Esophagus squamous epithelium (tissue), 5 donors: ENCODE results near the gene FAM90A26. TPM values are rescaled to one million over a fixed set of nuclear protein-coding genes. Genes with fewer than 3 reads are reported as not detected.
"Not testable (repeated sequence)": the region's sequence is repeated elsewhere in the genome, so short reads cannot be mapped to it uniquely, and the experiment has no call there.

Experiments used
- DNase-seq: peaks from one replicate; lab custom pipeline; 2025; lab: John Stamatoyannopoulos, UW
- H3K27ac ChIP-seq, 4 donors: fragments of 200-600 bp; sonication (generic); one replicate each; pipeline ENCODE4 v1.5.1; 2016 to 2019; ENCODE audit warnings: mild to moderate bottlenecking in 1 of 4
- H3K27me3 ChIP-seq, 4 donors: fragments of 200-600 bp; sonication (generic); 1 replicate in 3 of 4; 2 replicates in 1 of 4; pipeline versions ENCODE4 v1.5.1 to v1.6.0; 2017 to 2021; ENCODE audit warnings: antibody characterized with exemption in 1 of 4
- H3K36me3 ChIP-seq, 3 donors: fragments of 200-600 bp; sonication (generic); one replicate each; pipeline ENCODE4 v1.5.1; 2016 to 2019
- H3K4me1 ChIP-seq, 3 donors: fragments of 200-600 bp; sonication (generic); one replicate each; pipeline ENCODE4 v1.5.1; 2017 to 2019
- H3K4me3 ChIP-seq, 4 donors: fragments of 200-600 bp; sonication (generic); 1 replicate in 3 of 4; 2 replicates in 1 of 4; pipeline ENCODE4 v1.5.1; 2016 to 2019; ENCODE audit warnings: mild to moderate bottlenecking in 2 of 4, moderate library complexity in 1 of 4
- H3K9me3 ChIP-seq, 3 donors: fragments of 200-600 bp; sonication (generic); one replicate each; pipeline ENCODE4 v1.5.1; 2016 to 2019
- POLR2A ChIP-seq, 4 donors: fragments of 450-650 bp; IDR thresholded peaks; one replicate each; pipeline ENCODE4 v1.6.1; 2017; ENCODE audit warnings: antibody characterized with exemption in 4 of 4, mild to moderate bottlenecking in 4 of 4, moderate library complexity in 3 of 4
- WGBS, 2 donors: methylation state at CpG; one replicate each; pipeline ENCODE4 v1.1.5; 2018; 5-methylcytosine and 5-hydroxymethylcytosine counted together
- intact Hi-C: fragments of 100-400 bp; cut with DNase I; formaldehyde crosslinking; loops from one replicate; pipeline ENCODE4 v1.15.0; 2022
- total RNA-seq, 4 donors: library from RNA; depleted of rRNA; stranded (reverse); fragments of >200 nt; gene quantifications; one replicate each; pipeline ENCODE4 v1.1.0, GENCODE V29; 2016
- donor health status: DM: yes; HTN: yes; CAD: no.

The FAM90A26 gene
- total RNA-seq, 4 donors from 2014 or later, result not detected

DNA sequence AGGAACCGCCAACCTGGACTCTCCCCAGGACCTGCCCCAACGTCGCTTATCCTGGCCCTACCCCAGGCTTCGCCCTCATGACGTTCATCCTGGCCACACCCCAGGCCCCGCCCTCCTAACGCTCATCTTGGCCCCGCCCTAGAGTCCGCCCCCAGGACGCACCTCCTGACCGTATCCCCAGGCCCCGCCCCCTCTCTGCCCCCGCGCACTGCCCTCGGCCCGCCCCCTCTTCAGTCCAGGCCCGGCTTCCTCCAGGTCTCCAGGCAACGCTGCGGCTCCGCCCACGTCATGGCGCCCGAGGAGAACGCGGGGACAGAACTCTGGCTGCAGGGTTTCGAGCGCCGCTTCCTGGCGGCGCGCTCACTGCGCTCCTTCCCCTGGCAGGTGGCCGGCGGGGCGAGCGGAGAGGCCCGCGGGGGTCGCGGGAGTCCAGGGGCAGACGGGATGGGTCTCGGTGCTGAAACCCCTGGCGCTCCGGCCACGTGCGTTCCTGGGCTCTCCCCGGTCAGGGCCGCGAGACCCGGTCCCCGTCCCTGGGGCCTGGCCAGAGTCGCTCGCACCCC, 17.1 kb upstream of the FAM90A26 start:
- Histone ChIP-seq H3K4me1 (peaks cover 0 to 15% (median 4%) of the 10 kb centered on the region in 3 donors), H3K27ac (peak overlapping the region; percentile 79 to 95 (median 90)), H3K4me3 (peak overlapping the region; percentile 61 to 85 (median 80))
- intact Hi-C loops, H3K36me3 ChIP-seq, H3K27me3 ChIP-seq, H3K9me3 ChIP-seq: not testable (repeated sequence)
- WGBS, 2 donors, result 5% methylated on average over 13 of the region's 53 CpGs; no CpG with 5 or more reads in 1 of the 2 donors
- TF ChIP-seq POLR2A (IDR thresholded peaks at IDR 0.05), result peak in 1 of 4 donors; percentile 65
- DNase-seq, result peak; percentile 82

DNA sequence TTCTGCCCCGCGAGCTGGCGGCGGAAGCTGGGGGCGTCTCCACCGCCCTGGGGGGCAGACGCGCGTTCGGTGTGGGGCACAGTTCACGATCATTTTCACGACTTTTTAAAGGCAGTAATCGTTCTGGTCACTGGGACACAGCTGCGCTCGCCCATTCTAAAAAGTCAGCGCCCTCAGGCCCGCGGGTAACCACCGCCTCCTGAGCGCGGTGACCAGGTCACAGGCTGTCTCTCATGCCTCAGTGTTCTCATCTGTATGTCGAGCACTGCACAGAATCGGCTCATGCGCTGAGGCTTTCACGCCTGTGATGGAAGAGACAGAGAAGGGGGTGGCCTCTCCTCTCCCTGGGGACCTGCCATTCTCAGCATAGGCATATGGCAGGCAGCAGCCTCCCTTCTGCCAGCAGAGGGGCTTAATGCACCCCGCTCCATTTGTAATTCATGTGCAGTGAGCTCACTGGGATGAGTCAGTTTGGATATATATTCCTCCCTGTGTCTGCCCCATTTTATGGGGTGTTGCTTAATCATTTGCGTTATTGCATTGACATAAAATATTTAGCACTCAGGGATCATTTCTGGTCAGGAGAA, 16.5 kb upstream of the FAM90A26 start:
- WGBS, 2 donors, result 2 to 12% methylated on average over 2 to 9 of the region's 27 CpGs
- H3K36me3 ChIP-seq, DNase-seq, H3K9me3 ChIP-seq, H3K27me3 ChIP-seq, intact Hi-C loops: not testable (repeated sequence)
- Histone ChIP-seq H3K4me1 (peaks cover 0 to 15% (median 4%) of the 10 kb centered on the region in 3 donors), H3K27ac (peak overlapping the region; percentile 79 to 95 (median 90)), H3K4me3 (peak overlapping the region; percentile 61 to 85 (median 80))

DNA sequence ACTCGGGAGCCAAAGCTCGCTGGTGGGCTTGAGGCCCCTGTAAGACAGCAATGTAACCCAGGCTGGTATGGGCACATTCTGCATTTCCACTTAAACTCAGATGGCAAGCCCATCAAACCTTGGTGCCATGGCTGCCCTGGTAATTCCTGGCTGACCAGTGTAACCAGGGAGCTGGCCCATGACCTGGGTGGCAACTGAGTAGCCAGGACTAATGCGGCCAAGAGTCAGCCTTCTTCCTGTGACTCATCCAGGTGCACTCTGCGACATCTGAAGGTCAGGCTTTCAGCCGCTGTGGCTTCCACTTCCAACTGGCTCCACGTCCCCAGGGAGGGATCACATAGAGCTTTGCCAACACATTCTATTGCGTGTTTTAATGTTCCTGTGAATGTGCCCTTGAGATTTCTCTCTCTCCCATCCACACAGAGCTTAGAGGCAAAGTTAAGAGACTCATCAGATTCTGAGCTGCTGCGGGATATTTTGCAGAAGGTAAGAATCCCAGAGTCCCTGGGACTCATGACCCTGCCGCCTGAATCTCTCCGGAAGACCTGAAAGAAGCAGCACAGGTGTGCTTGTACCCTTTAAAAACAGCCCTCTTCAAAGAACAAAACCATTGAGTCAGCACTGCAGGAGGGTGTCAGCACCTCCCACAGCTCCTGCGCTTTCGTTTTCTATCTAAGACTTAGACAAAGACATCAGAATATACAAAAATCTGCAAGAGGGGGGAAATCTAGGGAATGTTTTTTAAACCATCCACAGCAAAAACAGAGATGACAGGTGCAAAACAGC, 14.9 kb upstream of the FAM90A26 start:
- H3K27ac ChIP-seq, H3K36me3 ChIP-seq, H3K4me3 ChIP-seq, DNase-seq, H3K9me3 ChIP-seq, intact Hi-C loops, H3K27me3 ChIP-seq: not testable (repeated sequence)
- 74 to 77% methylated on average over 7 to 12 of the region's 12 CpGs for WGBS, 2 donors
- peaks cover 0 to 15% (median 4%) of the 10 kb centered on the region in 3 donors for H3K4me1 ChIP-seq

DNA sequence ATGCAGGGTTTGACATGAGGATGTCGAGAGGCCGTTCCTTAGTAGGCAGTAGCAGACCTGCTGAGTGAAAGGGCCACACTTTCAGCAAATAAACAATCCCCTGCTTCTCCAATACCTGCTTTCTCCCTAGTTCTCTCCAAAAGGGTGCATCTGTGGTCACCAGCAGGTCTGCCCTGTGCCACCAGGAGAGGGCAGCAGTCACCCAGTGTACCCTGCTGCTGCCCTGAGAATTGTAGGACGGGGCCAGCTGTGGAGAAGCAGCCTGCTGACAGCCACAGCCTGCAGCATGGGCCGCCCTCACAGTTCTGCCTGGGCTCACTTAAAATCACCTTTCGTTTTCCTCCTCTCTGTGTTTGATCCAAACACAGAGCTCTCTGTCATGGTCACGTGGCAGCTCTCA, 11.8 kb upstream of the FAM90A26 start:
- H3K27me3 ChIP-seq, H3K4me1 ChIP-seq, H3K27ac ChIP-seq, intact Hi-C loops, H3K4me3 ChIP-seq, H3K9me3 ChIP-seq, H3K36me3 ChIP-seq, DNase-seq: not testable (repeated sequence)
- no CpG with 5 or more reads among the region's 6 CpGs for WGBS, 2 donors

DNA sequence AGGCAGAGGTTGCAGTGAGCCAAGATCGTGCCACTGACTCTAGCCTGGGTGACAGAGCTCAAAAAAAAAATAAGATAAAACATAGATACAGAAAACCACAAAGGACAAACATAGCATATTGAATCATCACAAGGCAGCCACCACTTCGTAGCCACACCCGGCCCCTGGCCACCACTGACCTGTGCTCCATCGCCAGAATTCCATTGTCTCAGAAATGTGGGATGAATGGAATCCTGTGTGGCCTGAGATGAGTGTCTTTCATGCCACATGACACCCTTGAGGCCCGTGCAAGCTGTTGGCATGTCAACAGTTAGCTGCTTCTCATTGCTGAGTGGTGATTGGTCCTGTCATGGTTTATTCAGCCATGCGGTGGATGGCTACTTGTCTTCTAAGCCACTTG, 10.2 kb upstream of the FAM90A26 start:
- H3K9me3 ChIP-seq, intact Hi-C loops: not testable (repeated sequence)
- WGBS, 2 donors, result no CpG with 5 or more reads among the region's 6 CpGs

DNA sequence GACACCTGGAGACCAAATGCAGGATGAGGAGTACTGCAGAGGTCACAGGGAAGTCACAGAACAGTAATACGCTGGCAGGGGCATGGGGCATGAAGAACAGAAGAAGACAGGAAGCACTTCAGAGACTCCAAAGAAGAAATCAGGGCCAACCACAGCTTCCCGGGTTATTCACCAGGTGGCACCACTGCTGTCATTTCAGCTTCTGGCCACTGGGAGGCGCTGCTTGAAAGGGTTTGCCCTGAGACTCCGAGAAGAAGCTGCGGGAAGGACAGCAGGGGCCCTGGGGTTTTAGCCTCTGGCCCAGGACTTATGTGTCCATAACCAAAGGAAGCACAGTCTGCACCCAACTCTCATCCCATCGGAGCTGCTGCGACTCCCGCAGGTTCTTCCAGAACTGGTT, 4.2 kb upstream of the FAM90A26 start:
- H3K27me3 ChIP-seq, intact Hi-C loops, H3K4me1 ChIP-seq, H3K36me3 ChIP-seq, H3K4me3 ChIP-seq, H3K9me3 ChIP-seq, H3K27ac ChIP-seq, DNase-seq: not testable (repeated sequence)
- WGBS, 2 donors, result no CpG with 5 or more reads among the region's 8 CpGs

More for the DNA sequence above, 10.2 kb upstream of the FAM90A26 start:
- not testable (repeated sequence) for H3K4me3 ChIP-seq, H3K36me3 ChIP-seq, H3K4me1 ChIP-seq, H3K27me3 ChIP-seq, H3K27ac ChIP-seq, DNase-seq

DNA sequence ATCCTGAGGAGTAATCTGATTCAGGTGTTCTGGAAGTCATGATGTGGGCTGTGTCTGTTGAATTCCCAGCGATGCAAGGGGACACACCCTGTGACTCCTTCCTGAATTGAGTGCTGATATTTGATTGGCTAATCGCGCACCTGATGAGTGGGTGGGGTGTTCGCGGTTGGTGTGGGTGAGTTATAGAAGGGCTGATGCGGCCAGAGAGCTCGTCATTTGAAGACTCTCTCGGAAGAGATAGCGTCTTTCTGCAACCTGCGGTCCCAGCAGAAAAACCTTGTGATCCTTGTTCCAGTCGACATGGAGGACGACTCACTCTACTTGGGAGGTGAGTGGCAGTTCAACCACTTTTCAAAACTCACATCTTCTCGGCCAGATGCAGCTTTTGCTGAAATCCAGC, 40.1 kb downstream of the FAM90A26 start, which contains the start of gene USP17L10:
Gene USP17L10, plus strand, starts transcription at position 301 of the 400 bp plus-strand sequence. Its CDS starts 0 bp downstream, at position 301.
- H3K9me3 ChIP-seq, H3K4me3 ChIP-seq, H3K4me1 ChIP-seq, H3K27me3 ChIP-seq, H3K27ac ChIP-seq, intact Hi-C loops, H3K36me3 ChIP-seq, DNase-seq: not testable (repeated sequence)
- WGBS, 2 donors, result no CpG with 5 or more reads among the region's 13 CpGs

DNA sequence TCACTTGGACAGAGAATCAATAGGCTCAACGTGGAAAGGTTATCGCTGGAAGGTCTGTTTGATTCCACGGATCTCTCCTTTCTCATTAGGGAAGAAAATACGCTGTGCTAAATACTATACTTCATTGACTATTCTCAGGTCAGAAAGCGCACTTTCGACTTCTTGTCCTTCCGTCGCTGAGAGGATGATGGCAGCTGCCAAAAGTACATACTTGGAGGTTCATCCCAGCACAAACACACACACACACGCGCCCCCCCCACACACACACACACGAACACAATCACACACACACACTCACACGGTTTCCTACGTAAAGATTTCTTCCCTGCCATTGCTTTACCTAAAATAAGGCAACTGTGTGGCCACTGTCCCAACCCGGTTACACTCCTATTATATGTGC, 44.5 kb downstream of the FAM90A26 start:
- H3K27ac ChIP-seq, DNase-seq, H3K36me3 ChIP-seq, H3K4me3 ChIP-seq, H3K4me1 ChIP-seq, intact Hi-C loops, H3K9me3 ChIP-seq, H3K27me3 ChIP-seq: not testable (repeated sequence)
- WGBS, 2 donors, result 76 to 92% methylated on average over 7 to 10 of the region's 14 CpGs

DNA sequence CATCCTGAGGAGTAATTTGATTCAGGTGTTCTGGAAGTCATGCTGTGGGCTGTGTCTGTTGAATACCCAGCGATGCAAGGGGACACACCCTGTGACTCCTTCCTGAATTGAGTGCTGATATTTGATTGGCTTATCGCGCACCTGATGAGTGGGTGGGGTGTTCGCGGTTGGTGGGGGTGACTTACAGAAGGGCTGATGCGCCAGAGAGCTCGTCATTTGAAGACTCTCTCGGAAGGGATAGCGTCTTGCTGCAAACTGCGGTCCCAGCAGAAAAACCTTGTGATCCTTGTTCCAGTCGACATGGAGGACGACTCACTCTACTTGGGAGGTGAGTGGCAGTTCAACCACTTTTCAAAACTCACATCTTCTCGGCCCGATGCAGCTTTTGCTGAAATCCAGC, 44.9 kb downstream of the FAM90A26 start, which contains the start of gene USP17L11:
Gene USP17L11, plus strand, starts transcription at position 301 of the 400 bp plus-strand sequence. Its CDS starts 0 bp downstream, at position 301.
- DNase-seq, H3K36me3 ChIP-seq, H3K4me1 ChIP-seq, H3K27me3 ChIP-seq, intact Hi-C loops, H3K9me3 ChIP-seq, H3K27ac ChIP-seq, H3K4me3 ChIP-seq: not testable (repeated sequence)
- WGBS, 2 donors, result no CpG with 5 or more reads among the region's 14 CpGs

DNA sequence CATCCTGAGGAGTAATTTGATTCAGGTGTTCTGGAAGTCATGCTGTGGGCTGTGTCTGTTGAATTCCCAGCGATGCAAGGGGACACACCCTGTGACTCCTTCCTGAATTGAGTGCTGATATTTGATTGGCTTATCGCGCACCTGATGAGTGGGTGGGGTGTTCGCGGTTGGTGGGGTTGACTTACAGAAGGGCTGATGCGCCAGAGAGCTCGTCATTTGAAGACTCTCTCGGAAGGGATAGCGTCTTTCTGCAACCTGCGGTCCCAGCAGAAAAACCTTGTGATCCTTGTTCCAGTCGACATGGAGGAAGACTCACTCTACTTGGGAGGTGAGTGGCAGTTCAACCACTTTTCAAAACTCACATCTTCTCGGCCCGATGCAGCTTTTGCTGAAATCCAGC, 49.6 kb downstream of the FAM90A26 start, which contains the start of gene USP17L12:
Gene USP17L12, plus strand, starts transcription at position 301 of the 400 bp plus-strand sequence. Its CDS starts 0 bp downstream, at position 301.
- intact Hi-C loops, H3K4me1 ChIP-seq, H3K9me3 ChIP-seq, H3K36me3 ChIP-seq, H3K27me3 ChIP-seq, DNase-seq, H3K4me3 ChIP-seq, H3K27ac ChIP-seq: not testable (repeated sequence)
- WGBS, 2 donors, result no CpG with 5 or more reads among the region's 13 CpGs

DNA sequence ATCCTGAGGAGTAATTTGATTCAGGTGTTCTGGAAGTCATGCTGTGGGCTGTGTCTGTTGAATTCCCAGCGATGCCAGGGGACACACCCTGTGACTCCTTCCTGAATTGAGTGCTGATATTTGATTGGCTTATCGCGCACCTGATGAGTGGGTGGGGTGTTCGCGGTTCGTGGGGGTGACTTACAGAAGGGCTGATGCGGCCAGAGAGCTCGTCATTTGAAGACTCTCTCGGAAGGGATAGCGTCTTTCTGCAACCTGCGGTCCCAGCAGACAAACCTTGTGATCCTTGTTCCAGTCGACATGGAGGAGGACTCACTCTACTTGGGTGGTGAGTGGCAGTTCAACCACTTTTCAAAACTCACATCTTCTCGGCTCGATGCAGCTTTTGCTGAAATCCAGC, 54.4 kb downstream of the FAM90A26 start, which contains the start of gene USP17L13:
Gene USP17L13, plus strand, starts transcription at position 301 of the 400 bp plus-strand sequence. Its CDS starts 0 bp downstream, at position 301.
- H3K4me1 ChIP-seq, intact Hi-C loops, H3K27ac ChIP-seq, H3K4me3 ChIP-seq, H3K9me3 ChIP-seq, DNase-seq, H3K27me3 ChIP-seq, H3K36me3 ChIP-seq: not testable (repeated sequence)
- WGBS, 2 donors, result no CpG with 5 or more reads among the region's 14 CpGs
